Ovary (tissue), 3 donors: ENCODE measurements around the gene PIP5K1B.

Source experiments
- CTCF ChIP-seq, 3 donors: fragments of 450-650 bp in 2 of 3; fragments of 200-600 bp in 1 of 3; IDR thresholded peaks; one replicate each; pipeline versions ENCODE4 v1.5.1 to v1.8.0; 2016 to 2022; ENCODE audit warnings: antibody characterized with exemption in 3 of 3, mild to moderate bottlenecking in 1 of 3
- EP300 ChIP-seq: sonication (generic); formaldehyde crosslinking; IDR thresholded peaks from one replicate; pipeline ENCODE4 v1.6.1; 2017; ENCODE audit warnings: antibody characterized with exemption
- donor health status: DM: no; HTN: no; CAD: no.

DNA sequence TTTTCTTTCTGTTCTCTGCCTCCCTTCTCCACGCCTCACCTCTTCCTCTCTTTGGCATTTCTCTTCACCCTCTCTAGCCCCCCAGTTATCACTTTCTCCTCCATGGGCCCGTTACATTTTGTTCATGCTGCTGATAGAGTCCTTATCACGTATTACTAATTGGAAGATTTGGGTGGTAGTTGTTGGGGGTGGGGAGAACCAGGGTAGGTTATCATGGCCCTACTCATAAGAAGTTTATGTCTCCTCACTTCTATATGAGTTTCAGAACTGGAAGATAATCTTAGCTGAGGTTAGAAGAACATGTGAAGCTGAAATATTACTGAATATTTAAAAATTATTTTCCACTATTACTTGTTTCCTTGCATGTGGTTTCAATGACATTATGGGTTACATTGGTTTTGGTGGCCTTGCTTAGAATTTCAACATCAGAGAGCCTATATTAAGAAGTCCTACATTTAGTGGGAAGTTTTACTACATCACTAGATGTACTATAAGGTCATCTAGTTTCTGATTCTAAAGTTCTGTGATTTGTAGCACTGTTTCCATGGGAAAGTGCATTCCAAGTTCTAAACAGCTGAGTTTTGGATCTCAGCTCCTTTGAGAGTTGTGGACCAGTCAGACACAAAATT is 36.8 kb downstream of the PIP5K1B start:
- TF ChIP-seq CTCF (IDR thresholded peaks at IDR 0.05) = no peak
- TF ChIP-seq EP300 = no peak
